Measurements from ENCODE around the gene PI16. TPM values are rescaled to one million over a fixed set of nuclear protein-coding genes. Genes with fewer than 3 reads are reported as not detected.

PI16 gene
- total and polyA plus RNA-seq, 2 donors (not counting 3 experiments of a cell fraction or from before 2014, with no cell fraction given) = 0.14 TPM; not detected in 1

DNA sequence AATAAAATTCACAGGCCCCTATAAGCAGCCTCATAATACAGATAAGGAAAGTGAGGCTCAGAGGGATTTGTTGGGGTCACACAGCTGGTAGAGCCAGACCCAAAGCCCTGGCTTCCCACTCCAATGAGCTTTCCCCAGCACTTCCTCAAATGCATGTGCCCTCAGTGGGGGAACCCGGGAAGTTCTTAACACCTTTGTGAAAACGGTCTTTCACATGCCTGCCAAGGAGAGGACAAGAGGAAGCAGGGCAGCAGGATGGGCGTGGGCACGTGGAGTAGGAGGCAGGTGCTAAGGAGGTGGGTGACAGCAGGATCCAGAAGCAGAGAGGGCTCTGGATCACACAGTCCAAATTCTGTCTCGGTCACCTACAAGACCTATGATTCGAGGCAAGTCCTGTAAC, 598 bp downstream of the PI16 start:
- FAIRE-seq = no peak
- H3K4me1 ChIP-seq (ENCODE audit: control insufficient read depth, extremely low read depth, insufficient read depth, low read length) = peaks cover 3% of the 10 kb centered on the region
- no peak overlapping the region for H2AFZ ChIP-seq (ENCODE audit: low read depth, low read length)
- ChIA-PET POLR2A (no interaction called here), CTCF (interaction anchor here (1.0 to 3.2 kb wide), 3 partner anchors 12 to 63 kb away, joined by 5 to 15 read pairs (median 12); no protein-coding TSS in a partner anchor)
- H3K79me2 ChIP-seq (ENCODE audit: control insufficient read depth, insufficient read depth, low read length) = no peaks in the 10 kb centered on the region
- intact Hi-C loops (cut with micrococcal nuclease) = no loop called here
- TF ChIP-seq CTCF (IDR thresholded peaks at IDR 0.05; ENCODE audit: extremely low read depth in 1 of 2, insufficient read depth in 1 of 2, low read depth in 1 of 2, low read length in 2 of 2) = no peak
- no peak for TF ChIP-seq POLR2A (IDR thresholded peaks at IDR 0.05; ENCODE audit: low read depth, low read length)
- TF ChIP-seq FOS (IDR thresholded peaks at IDR 0.05; ENCODE audit: borderline replicate concordance, insufficient read depth, low read length) = no peak
- DNase-seq (ENCODE audit: low read depth, low spot score) = no peak
- dilution Hi-C loops (cut with MboI; ENCODE audit: extremely low pct_ligation_motif_present, low sequenced_read_pairs) = no loop called here
- no peaks in the 10 kb centered on the region for H4K20me1 ChIP-seq (replicated peaks; ENCODE audit: control insufficient read depth, extremely low read depth, insufficient read depth, low read length)
- BruUV-seq (replicated peaks) = no TSS peak
- H3K4me3 ChIP-seq (replicated peaks in 1 of 3; ENCODE audit: insufficient read depth in 1 of 3, low read depth in 1 of 3, low read length in 3 of 3) = no peak overlapping the region
- no peaks in the 10 kb centered on the region for H3K9me3 ChIP-seq (replicated peaks; ENCODE audit: control insufficient read depth, insufficient read depth, low read length)
- no peak overlapping the region for H3K4me2 ChIP-seq (ENCODE audit: insufficient read depth, low read length)
- no peak overlapping the region for H3K9ac ChIP-seq (replicated peaks; ENCODE audit: extremely low read depth, insufficient read depth, low read length)
- H3K27ac ChIP-seq (ENCODE audit: insufficient read depth, low read depth, low read length) = no peak overlapping the region
- no peaks in the 10 kb centered on the region for H3K9me1 ChIP-seq (replicated peaks; ENCODE audit: control insufficient read depth, extremely low read depth, insufficient read depth, low read length)
- H3K36me3 ChIP-seq (ENCODE audit: control insufficient read depth in 2 of 2, extremely low read depth in 1 of 2, insufficient read depth in 2 of 2, low read length in 2 of 2) = no peaks in the 10 kb centered on the region
- H3K27me3 ChIP-seq (ENCODE audit: control insufficient read depth in 2 of 2, insufficient read depth in 2 of 2, low read length in 2 of 2) = no peaks in the 10 kb centered on the region

- no peak overlapping the region for H3K27ac ChIP-seq (ENCODE audit: insufficient read depth, low read depth, low read length)
- DNase-seq (ENCODE audit: low read depth, low spot score) (peak; percentile 29), FAIRE-seq (peak; percentile 59)
- H3K4me2 ChIP-seq (ENCODE audit: insufficient read depth, low read length) = no peak overlapping the region
- no peaks in the 10 kb centered on the region for H3K27me3 ChIP-seq (ENCODE audit: control insufficient read depth in 2 of 2, insufficient read depth in 2 of 2, low read length in 2 of 2)
- TF ChIP-seq JUN (IDR thresholded peaks at IDR 0.05; ENCODE audit: borderline replicate concordance, insufficient read depth, insufficient read length, low read depth) (no peak), POLR2AphosphoS5 (IDR thresholded peaks at IDR 0.05; ENCODE audit: insufficient read depth, low read depth, low read length) (no peak), POLR2A (IDR thresholded peaks at IDR 0.05; ENCODE audit: low read depth, low read length) (no peak), MAX (IDR thresholded peaks at IDR 0.05; ENCODE audit: insufficient read depth, insufficient read length) (no peak), CTCF (IDR thresholded peaks at IDR 0.05; ENCODE audit: extremely low read depth in 1 of 2, insufficient read depth in 1 of 2, low read depth in 1 of 2, low read length in 2 of 2) (no peak), GATA2 (IDR thresholded peaks at IDR 0.05; ENCODE audit: insufficient read depth, insufficient read length, low read depth, low read length) (no peak), FOS (IDR thresholded peaks at IDR 0.05; ENCODE audit: borderline replicate concordance, insufficient read depth, low read length) (no peak), EZH2 (IDR thresholded peaks at IDR 0.05; ENCODE audit: borderline replicate concordance, low read depth, low read length, severe bottlenecking) (no peak), MYC (IDR thresholded peaks at IDR 0.05; ENCODE audit: low read depth, low read length) (no peak)
- intact Hi-C loops (cut with micrococcal nuclease) = no loop called here
- no peaks in the 10 kb centered on the region for H3K9me1 ChIP-seq (replicated peaks; ENCODE audit: control insufficient read depth, extremely low read depth, insufficient read depth, low read length)
- H3K79me2 ChIP-seq (ENCODE audit: control insufficient read depth, insufficient read depth, low read length) = no peaks in the 10 kb centered on the region
- ChIA-PET POLR2A (no interaction called here), CTCF (interaction anchor here (1.0 to 3.2 kb wide), 5 partner anchors 11 to 62 kb away, joined by 3 to 15 read pairs (median 5); no protein-coding TSS in a partner anchor)
- BruUV-seq (replicated peaks) = no TSS peak
- H3K9me3 ChIP-seq (replicated peaks; ENCODE audit: control insufficient read depth, insufficient read depth, low read length) = no peaks in the 10 kb centered on the region
- H2AFZ ChIP-seq (ENCODE audit: low read depth, low read length) = peak overlapping the region; percentile 9
- H4K20me1 ChIP-seq (replicated peaks; ENCODE audit: control insufficient read depth, extremely low read depth, insufficient read depth, low read length) = no peaks in the 10 kb centered on the region
- dilution Hi-C loops (cut with MboI; ENCODE audit: extremely low pct_ligation_motif_present, low sequenced_read_pairs) = no loop called here
- H3K4me1 ChIP-seq (ENCODE audit: control insufficient read depth, extremely low read depth, insufficient read depth, low read length) = peaks cover 3% of the 10 kb centered on the region
- H3K9ac ChIP-seq (replicated peaks; ENCODE audit: extremely low read depth, insufficient read depth, low read length) = no peak overlapping the region
- no peak overlapping the region for H3K4me3 ChIP-seq (replicated peaks in 1 of 3; ENCODE audit: insufficient read depth in 1 of 3, low read depth in 1 of 3, low read length in 3 of 3)
- H3K36me3 ChIP-seq (ENCODE audit: control insufficient read depth in 2 of 2, extremely low read depth in 1 of 2, insufficient read depth in 2 of 2, low read length in 2 of 2) = no peaks in the 10 kb centered on the region
Measured at GRCh38 chr6:36955671-36956445, 1.3 kb downstream of the PI16 start.
